Uterus (tissue), 2 donors: ENCODE results near the gene CRYBG1.

ENCODE experiments used
- POLR2A ChIP-seq, 2 donors: fragments of 450-650 bp; IDR thresholded peaks; one replicate each; pipeline ENCODE4 v1.6.1; 2016; ENCODE audit warnings: antibody characterized with exemption in 2 of 2, mild to moderate bottlenecking in 1 of 2, moderate library complexity in 1 of 2
- TF ChIP-seq, protein P1 (sequence below), 4 experiments: fragments of 200-600 bp in 2 of 4; fragments of 450-650 bp in 2 of 4; sonication (generic) in 2 of 4; IDR thresholded peaks; one replicate each; pipeline ENCODE4 v1.5.1; 2016 to 2019; ENCODE audit warnings: antibody characterized with exemption in 4 of 4, mild to moderate bottlenecking in 2 of 4, moderate library complexity in 1 of 4

DNA sequence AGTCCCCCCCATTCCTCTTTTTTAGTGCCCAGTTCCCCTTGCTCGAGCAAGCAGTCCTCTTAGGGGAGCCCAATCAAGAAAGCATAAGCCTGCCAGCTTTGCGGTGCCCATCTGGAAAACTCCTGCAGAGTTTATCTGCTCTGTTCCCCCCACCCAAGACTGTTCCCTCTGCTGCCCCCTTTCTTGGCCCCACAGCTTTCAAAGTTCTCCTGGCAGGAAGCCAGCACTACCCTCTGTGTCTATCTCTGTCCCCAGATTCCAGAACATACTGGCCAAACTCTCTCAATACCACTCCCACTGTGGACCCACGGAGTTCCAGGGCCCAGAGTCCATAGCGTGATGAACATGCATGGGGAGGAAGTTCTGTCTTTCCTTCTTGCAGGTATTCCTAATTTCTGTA is 55.4 kb downstream of the CRYBG1 start:
- TF ChIP-seq, protein P1, sequence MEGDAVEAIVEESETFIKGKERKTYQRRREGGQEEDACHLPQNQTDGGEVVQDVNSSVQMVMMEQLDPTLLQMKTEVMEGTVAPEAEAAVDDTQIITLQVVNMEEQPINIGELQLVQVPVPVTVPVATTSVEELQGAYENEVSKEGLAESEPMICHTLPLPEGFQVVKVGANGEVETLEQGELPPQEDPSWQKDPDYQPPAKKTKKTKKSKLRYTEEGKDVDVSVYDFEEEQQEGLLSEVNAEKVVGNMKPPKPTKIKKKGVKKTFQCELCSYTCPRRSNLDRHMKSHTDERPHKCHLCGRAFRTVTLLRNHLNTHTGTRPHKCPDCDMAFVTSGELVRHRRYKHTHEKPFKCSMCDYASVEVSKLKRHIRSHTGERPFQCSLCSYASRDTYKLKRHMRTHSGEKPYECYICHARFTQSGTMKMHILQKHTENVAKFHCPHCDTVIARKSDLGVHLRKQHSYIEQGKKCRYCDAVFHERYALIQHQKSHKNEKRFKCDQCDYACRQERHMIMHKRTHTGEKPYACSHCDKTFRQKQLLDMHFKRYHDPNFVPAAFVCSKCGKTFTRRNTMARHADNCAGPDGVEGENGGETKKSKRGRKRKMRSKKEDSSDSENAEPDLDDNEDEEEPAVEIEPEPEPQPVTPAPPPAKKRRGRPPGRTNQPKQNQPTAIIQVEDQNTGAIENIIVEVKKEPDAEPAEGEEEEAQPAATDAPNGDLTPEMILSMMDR (IDR thresholded peaks at IDR 0.05) = no peak
- no peak for TF ChIP-seq POLR2A (IDR thresholded peaks at IDR 0.05)
